Stimulated activated CD4-positive, alpha-beta T cell treated with anti-CD3 and anti-CD28 coated beads, Interleukin-1b, Interleukin-23, amount 100 ng/mL, for 48 hours (primary cell): Measurements from ENCODE around the gene PKMYT1.
"Not testable (repeated sequence)": the region's sequence is repeated elsewhere in the genome, so short reads cannot be mapped to it uniquely, and the experiment has no call there.

Source experiments
- DNase-seq: peaks from one replicate; pipeline ENCODE4 v3.0.0-alpha.2; 2020

Gene PKMYT1

DNA sequence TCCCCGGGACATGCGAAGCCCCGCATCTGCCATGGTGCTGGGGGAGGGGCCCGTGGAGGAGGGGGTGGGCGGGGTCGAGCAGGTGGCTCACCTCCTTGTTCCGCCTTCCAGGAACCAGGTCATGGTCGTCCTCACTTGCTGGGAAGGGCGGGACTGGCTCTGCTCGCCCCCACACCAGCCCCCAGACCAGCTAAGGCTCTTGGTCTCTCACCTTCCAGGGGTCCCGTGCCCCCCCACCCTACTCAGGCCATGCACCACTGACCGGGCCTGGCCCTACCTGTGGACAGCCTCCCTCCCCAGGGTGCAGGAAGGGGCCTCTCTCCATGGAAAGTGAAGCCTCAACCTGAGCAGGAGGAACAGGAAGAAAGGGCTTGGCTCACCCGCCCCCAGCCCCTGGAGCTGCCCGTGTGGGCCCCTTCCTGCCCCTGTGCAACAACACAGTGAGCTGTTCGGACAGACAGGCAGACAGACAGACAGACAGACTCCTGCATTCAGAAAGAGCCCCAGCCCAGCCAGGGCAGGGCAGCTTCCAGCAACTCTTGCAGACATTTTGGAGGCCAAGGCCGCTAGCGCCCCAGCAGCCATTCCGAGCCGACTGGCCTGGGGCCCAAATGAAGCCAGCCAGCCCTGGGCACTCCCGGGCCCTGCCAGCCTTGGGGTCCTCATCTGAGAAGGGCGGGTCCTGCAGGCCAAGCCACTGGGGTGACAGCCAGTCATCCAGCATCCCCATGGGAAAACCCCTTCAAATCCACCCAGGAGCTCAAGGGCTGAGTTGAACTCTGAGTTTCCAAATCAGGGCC, 24.3 kb downstream of the PKMYT1 start:
- DNase-seq = no peak

DNA sequence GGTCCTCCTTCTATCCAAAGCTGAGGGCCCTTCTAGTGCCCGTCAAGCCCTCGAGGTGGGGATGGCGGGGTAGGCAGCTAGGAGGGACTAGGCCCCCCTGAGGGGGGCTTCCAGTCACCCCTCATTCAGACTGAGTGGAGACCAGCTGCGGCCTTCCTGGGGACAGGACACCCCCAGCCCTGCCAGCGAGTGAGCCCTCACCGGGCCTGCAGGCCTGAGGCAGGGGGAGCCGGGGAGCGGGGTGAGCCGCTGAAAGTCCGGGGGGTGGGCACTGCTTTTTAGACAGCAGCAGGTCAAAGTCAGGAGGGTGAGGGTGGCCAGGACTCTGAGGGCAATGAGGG, 24.8 kb downstream of the PKMYT1 start:
- DNase-seq = no peak

DNA sequence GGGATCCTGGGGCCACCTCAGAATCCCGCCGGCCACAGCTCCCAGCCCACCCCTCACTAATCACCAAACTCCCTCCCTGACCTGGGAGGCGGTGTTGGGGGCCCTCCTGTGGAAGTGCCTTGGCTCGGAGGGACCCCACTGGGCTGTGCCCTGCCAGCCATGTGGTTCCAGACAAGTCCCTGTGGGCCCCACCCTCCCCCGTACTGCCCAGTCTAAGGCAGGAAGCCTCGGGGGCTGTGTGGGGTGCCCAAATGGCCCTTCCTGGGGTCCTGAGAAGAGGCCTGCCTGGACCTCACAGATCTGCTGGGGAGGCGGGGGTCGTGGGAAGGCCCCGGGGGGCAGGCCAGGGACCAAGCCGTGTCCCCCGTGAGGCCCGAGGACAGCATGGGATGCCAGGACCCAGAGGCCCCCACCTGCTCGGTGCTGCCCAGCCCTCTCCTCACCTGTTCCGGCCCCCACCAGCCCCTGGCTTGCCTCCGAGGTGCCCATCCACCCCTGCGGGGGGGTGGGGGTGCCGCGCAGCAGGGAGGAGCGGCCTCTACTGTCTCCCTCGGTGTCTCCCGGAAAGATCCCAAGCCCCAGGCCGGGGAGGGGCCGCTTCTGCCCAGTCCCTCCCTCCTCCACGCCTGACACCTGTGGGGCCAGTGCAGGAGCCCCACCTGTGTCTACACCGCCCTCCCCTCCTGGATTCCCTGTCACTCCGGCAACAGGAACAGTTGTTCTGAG, 25.4 kb downstream of the PKMYT1 start:
- no peak for DNase-seq

DNA sequence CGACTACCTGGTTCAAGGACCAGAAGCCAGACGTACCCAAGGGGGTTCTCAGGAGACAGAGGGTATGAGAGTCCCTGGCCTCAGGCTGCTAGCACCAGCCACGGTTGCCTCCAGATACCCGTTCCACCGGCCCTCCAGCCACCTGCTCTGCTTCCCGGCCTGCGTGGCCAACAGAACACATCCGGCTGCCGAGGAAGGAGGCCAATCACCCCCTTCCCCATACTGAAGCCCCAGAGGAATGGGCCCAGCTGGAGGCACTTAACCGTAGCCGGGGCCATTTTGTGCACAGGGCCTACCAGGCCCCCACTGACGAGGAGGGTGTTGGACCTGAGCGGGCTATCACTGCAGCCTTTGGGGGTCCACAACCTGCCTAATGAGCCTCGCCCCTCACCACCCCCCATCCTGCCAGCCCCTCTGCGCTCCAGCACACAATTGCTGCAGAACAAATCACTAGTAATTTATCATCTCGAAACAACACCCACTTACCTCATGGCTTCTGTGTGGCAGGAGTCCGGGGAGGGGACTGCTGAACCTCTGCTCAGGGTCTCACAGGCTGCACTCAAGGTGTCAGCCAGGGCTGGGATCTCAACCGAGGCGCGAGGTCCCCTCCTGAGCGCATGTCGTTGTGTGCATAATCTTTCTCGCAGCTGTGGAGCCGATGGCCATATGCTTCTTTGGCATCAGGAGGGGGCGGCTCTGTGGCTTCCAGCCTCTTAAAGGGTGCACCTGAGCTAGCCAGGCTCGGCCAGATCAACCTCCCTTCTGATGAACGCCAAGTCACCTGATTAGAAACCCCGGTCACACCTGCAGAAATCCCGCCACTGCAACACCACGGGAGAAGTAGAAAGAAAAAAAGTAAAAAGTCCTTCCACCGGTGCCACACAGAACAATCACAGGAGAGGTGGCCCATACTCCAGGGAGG, 26.3 kb downstream of the PKMYT1 start:
- no peak for DNase-seq

DNA sequence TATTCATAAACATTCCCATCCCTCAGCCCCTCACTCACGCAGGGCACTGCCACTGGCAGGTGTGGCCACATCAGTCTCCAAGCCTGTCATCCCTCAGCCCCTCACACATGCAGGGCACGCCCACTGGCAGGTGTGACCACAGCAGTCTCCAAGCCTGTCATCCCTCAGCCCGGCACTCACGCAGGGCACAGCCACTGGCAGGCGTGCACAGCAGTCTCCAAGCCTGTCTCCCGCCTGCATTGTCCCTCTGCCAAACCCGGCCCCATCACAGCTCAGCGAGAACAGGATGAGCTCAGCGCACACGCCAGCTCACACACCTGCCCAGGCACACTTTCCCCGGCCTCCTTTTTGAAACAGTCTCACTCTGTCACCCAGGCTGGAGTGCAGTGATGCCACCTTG, 27.6 kb downstream of the PKMYT1 start:
- no peak for DNase-seq

DNA sequence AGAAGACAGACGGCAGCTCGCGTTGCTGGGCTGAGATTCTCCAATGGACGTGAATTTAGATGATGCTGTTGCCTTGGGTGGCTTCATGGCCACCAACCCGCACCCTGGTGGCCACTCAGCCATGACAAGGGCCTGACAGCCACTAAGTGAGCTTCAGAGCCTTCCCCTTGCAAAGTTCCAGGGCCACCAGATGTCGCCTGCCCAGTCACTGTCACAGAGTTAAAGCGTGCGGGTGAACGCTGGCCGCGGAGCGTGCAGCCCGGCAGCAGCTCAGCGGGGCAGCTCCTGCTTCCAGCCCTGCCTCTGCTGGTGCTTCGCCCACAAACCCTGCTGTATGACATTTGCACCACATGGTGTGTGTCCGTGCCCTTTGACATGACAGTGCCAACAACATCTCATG, 29.5 kb downstream of the PKMYT1 start:
- DNase-seq = no peak

DNA sequence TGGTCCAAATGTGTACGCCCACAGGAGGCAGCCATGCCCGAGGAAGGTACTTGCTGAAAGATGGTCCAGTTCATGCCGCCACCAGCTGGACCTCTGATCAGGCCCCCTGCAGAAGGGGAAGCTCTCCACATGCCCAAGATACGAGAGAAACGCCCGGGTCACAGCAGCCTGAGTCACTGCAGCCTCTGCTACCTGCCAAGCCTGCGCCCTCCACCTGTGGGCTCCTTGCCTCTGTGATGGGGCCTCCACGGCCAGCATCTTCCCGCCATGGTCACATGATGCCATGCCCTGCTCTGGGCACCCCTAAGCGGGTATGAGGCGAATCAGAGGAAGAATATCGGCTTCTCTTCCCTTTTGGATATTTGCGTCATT, 29.9 kb downstream of the PKMYT1 start:
- no peak for DNase-seq

DNA sequence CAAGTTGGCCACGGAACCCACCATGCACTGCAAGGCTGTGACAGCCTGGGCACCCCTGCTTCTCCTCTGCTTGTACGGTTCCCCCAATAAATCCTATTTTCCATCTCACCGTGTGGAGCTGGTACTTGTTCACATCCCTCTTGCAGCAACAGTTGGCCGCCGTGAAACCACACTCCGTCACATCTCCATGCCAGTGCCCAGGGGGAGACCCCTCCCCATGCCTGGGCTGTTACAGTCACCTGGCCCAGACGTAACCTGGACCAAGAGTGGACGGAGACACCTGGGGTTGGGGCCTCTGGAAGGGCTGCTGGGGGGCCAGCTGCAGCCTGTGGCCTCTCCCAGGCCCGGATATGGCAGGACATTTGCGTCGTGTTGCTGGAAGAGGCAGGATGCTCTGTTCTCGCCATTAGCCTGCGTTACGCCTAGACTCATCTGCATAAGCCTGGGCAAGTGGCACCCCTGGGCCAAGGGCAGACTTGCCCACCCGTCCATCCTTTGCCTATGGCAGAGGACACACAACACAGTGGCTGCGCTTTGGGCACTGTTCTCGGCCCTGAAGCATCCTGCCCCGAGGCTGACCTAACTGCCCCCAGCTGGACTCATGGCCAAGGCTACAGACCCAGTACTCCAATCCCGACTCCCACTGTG, 30.4 kb downstream of the PKMYT1 start:
- DNase-seq = no peak

DNA sequence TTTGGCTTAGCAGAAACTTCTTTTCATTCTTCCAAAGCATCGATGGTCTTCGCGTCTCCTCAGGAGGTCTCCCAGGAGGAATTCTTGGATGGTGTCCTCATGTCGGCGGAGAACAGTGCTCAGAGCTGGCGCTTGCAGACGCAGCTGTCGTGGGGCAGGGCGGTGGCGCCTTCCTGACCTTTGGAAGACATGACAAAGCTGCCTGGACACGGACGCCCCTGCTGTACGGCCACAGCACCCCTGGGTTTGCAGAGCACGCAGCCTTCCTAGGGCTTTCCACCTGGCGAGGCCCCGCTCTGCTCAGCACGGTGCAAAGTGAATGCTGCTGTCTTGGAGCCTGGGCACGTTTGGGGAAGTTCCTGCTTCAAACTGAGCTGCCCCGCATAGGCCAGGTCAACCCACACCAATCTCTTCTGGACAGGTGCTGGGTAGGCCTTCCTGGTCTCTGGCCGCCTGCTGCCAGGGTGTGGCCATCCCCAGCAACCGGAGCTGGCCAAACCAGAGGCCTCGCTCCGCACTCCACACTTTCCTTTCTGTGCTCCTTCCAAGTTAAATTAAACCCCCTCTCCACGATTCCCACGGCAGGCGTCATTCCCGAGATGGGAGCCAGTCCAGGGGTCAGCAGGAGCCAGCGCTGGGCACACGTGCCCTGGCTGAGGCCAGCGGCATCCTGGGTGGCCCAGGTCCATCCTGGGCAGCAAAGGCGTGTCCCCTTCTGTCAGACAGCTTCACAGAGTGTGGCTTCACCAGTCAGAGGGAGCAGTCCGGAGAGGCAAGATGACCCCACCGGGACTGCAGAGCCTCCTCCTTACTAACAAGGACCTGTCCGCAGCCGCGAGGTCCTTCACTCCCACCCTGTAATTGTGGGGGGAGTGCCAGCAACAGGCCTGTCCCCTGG, 31.2 kb downstream of the PKMYT1 start:
- no peak for DNase-seq

DNA sequence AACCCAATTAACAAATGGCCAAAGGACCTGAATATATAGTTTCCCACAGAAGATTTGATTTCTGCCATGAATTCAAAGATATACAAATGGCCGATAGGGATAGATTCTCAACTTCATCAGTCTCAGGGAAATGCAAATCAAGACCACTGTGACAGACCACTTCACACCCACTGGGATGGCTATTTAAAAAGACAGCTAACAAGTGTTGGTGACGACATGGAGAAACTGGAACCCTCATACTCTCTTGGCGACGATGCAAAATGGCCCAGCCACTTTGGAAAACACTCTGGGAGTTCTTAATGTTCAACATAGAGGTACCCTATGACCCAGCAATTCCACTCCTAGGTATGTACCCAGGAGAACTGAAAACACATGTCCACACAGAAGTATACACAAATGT, 33.6 kb downstream of the PKMYT1 start:
- no peak for DNase-seq

DNA sequence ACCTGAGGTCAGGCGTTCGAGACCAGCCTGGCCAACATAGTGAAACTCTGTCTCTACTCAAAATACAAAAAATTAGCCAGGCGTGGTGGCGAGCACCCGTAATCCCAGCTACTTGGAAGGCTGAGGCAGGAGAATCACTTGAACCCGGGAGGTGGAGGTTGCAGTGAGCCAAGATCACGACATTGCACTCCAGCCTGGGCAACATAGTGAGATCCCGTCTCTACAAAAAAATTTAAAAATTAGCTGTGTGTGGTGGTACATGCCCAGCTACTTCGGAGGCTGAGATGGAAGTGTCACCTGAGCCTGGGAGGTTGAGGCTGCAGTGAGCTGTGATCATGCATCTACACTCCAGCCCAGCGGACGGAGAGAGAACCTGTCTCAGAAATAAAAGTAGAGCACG, 36.5 kb downstream of the PKMYT1 start:
- not testable (repeated sequence) for DNase-seq

DNA sequence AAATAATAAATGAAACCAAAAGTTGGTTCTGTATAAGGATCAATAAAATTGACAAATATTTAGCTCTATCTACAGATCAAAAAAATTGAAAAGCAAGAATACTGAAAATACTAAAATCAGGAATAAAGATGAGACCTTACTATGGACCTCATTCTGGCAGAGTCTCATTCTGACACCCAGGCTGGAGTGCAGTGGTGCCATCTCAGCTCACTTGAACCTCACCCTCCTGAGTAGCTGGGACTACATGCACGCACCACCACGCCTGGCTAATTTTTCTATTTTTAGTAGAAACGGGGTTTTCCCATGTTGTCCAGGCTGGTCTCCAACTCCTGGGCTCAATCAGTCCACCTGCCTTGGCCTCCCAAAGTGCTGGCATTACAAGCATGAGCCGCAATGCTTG, 38.2 kb downstream of the PKMYT1 start:
- no peak for DNase-seq

DNA sequence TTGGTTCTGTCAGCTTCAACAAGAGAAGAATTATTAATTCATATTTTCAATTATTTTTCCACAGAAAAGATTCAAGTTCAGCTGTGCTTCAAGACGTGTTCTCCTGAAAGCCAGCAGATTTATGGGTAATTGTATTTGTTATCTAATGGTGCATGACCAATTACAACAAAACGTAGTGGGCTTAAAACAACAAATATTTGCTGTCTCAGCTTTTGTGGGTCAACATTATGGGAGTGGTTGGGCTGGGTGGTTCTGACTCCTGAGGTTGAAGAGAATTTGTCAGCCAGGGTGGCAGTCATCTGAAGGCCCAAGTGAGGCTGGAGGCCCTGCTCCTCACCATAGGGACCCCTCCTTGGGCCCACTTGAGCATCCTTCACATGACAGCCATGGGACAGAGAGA, 40.3 kb downstream of the PKMYT1 start:
- no peak for DNase-seq

DNA sequence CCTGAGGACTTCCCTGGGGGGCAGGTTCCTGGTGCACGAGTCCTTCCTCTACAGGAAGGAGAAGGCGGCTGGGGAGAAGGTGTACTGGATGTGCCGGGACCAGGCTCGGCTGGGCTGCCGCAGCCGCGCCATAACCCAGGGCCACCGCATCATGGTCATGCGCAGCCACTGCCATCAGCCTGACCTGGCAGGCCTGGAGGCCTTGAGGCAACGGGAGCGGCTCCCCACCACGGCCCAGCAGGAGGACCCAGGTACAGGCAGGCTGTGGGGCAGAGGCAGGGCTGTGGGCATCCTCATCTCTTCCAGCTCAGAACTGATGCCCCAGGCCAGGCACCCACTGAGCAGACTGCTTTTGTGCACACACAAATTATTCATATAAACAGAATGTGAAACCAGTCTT, 42.0 kb downstream of the PKMYT1 start:
- DNase-seq = no peak

DNA sequence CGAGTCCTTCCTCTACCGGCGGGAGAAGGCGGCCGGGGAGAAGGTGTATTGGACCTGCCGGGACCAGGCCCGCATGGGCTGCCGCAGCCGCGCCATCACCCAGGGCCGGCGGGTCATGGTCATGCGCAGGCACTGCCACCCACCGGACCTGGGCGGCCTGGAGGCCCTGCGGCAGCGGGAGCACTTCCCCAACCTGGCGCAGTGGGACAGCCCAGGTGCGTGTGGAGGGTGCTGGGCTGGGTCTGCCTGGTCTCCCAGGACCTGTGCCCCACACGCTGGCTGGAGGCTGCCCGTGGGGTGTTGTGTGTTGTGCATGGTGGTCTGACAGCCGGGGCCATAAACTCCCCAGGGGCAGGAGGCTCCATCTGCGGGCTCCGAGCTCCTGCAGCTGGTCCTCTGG, 43.1 kb downstream of the PKMYT1 start:
- no peak for DNase-seq

DNA sequence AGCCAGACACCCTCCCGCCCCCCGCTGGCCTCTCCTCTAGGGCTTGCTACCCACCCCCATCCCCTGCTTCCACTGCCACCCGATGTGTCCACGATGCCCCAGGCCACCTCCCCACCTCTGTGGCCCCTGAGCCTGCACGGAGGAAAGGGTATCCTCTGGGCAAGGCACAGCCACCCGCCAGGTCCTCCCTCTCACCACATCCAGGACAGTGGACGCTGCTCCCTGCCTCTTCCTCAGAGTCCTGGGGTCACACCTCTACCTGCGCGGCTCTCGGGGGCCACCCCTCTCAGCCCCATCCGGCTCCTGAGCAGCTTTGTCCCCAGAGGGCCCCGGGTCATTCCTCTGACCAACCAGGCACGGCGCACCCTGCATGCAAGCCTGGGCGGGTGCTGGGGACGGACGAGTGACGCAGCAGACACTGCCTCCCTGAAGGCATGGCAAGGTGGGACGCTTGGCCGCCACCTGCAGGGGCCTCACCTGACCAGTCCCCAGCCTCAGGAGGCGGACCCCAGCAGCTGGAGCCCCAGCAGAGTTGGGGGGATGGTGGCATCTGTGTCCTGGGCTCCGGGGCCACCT, 43.7 kb downstream of the PKMYT1 start:
- no peak for DNase-seq

DNA sequence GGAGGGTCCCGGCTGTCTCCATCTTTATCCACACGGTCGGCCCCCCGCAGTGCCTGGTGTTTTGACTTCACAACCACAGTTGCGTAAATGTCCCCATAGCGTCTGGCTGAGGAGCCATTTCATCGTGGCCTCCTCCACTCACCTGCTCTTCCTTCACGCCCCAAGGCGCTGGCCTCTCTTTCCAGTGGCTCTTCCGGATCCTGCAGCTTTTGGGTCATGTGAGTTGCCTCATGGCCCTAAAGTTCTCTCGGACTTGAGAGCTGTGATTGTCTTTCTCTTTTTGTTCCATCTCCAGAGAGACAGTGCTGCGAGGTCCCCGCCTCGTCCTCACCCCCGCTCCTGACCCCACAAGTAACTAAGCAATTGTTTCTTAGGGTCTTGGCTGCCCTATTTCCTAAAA, 45.8 kb downstream of the PKMYT1 start:
- DNase-seq = no peak

DNA sequence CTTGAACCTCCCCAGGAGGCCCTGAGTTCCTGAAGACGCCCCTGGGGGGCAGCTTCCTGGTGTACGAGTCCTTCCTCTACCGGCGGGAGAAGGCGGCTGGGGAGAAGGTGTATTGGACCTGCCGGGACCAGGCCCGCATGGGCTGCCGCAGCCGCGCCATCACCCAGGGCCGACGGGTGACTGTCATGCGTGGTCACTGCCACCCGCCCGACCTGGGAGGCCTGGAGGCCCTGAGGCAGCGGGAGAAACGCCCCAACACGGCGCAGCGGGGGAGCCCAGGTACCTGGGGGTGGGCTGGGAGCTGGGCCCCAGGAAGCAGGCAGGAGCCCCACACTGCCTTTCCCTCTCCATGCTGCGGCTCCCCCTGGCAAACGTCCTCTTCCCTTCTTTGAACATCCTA, 46.5 kb downstream of the PKMYT1 start:
- no peak for DNase-seq

DNA sequence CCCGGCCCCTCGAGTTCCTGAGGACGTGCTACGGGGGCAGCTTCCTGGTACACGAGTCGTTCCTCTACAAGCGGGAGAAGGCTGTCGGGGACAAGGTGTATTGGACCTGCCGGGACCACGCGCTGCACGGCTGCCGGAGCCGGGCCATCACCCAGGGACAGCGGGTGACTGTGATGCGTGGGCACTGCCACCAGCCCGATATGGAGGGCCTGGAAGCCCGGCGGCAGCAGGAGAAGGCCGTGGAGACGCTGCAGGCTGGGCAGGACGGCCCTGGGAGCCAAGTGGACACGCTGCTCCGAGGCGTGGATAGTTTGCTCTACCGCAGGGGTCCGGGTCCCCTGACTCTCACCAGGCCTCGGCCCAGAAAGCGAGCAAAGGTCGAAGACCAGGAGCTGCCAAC, 47.1 kb downstream of the PKMYT1 start:
- DNase-seq = no peak

DNA sequence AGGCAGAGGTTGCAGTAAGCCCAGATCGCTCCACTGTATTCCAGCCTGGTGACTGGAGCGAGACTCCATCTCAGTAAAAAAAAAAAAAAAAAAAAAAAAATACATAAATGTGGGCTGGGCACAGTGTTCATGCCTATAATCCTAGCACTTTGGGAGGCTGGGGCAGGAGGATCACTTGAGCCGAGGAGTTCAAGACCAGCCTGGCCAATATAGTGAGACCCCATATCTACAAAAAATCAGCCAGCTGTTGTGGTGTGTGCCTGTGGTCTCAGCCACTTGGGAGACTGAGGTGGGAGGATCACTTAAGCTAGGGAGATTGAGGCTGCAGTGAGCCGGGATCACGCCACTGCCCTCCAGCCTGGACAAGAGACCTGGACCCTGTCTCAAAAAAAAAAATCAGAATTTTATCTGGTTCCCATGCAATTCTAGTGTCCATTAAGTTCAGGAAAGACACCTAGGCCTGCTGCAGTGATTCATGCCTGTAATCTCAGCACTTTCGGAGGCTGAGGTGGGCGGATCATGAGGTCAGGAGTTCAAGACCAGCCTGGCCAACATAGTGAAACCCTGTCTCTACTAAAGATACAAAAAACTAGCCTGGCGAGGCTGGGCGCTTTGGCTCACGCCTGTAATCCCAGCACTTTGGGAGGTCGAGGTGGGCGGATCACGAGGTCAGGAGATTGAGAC, 48.9 kb downstream of the PKMYT1 start:
- DNase-seq = not testable (repeated sequence)

DNA sequence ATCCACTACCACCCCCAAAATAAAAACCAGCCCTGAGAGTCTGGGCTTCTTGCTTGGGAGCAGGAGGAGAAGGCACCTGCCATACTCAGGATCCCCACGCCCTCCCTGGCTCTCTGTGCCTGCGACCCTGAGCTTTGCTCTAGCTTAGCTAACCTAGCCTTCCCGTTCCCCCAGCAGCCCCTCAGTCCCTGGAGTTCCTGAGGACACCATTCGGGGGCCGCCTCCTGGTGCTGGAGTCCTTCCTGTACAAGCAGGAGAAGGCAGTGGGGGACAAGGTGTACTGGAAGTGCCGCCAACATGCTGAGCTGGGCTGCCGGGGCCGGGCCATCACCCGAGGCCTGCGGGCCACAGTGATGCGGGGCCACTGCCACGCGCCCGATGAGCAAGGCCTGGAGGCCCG, 50.0 kb downstream of the PKMYT1 start:
- DNase-seq = no peak
